Neural cell (in vitro differentiated cells): ENCODE measurements around the gene SCAI. TPM values are rescaled to one million over a fixed set of nuclear protein-coding genes. Genes with fewer than 3 reads are reported as not detected.

Experiments used
- H2AFZ ChIP-seq: fragments of 200-600, 300-800 bp; sonication (generic), shearing (Covaris generic); 2 replicates; pipeline ENCODE4 v1.6.0; 2014; ENCODE audit warnings: low read depth, mild to moderate bottlenecking, antibody characterized with exemption, low read length, moderate library complexity
- H3F3A ChIP-seq: fragments of 200-600 bp; shearing (Covaris generic); 2 replicates; pipeline ENCODE4 v1.6.1; 2016; ENCODE audit warnings: mild to moderate bottlenecking, moderate library complexity, mixed read lengths, antibody characterized with exemption, low read length; ENCODE audit not compliant: insufficient read depth, poor library complexity, severe bottlenecking
- H3K27ac ChIP-seq: fragments of 200-600, 300-800 bp; sonication (generic), shearing (Covaris generic); 2 replicates; pipeline ENCODE4 v1.5.1; 2014; ENCODE audit warnings: mild to moderate bottlenecking, low read length, moderate library complexity
- H3K27me3 ChIP-seq: fragments of 300-800, 200-600 bp; sonication (generic), shearing (Covaris generic); 2 replicates; pipeline ENCODE4 v1.6.0; 2014; ENCODE audit warnings: mild to moderate bottlenecking, low read depth, low read length, moderate library complexity; ENCODE audit not compliant: insufficient read depth
- H3K36me3 ChIP-seq: fragments of 300-800, 200-600 bp; sonication (generic), shearing (Covaris generic); 2 replicates; pipeline ENCODE4 v1.5.1; 2014; ENCODE audit warnings: mild to moderate bottlenecking, antibody characterized with exemption, low read length, moderate library complexity; ENCODE audit not compliant: insufficient read depth
- H3K4me2 ChIP-seq: fragments of 300-800, 200-600 bp; sonication (generic), shearing (Covaris generic); 2 replicates; pipeline ENCODE4 v1.6.0; 2014; ENCODE audit warnings: mild to moderate bottlenecking, low read length
- H3K4me3 ChIP-seq: fragments of 300-800, 200-600 bp; sonication (generic), shearing (Covaris generic); 2 replicates; pipeline ENCODE4 v1.5.1; 2014; ENCODE audit warnings: mild to moderate bottlenecking, low read length, moderate library complexity
- H3K79me2 ChIP-seq: fragments of 200-600 bp; shearing (Covaris generic); replicated peaks from 2 replicates; pipeline ENCODE4 v1.6.0; 2014; ENCODE audit warnings: mild to moderate bottlenecking, low read length, moderate library complexity; ENCODE audit not compliant: insufficient read depth
- H3K9ac ChIP-seq: fragments of 300-800, 200-600 bp; sonication (generic), shearing (Covaris generic); 2 replicates; pipeline ENCODE4 v1.6.1; 2016; ENCODE audit warnings: mild to moderate bottlenecking, low read length, mixed read lengths
- H3K9me2 ChIP-seq: fragments of 200-600 bp; shearing (Covaris generic); 2 replicates; pipeline ENCODE4 v1.6.1; 2016; ENCODE audit warnings: mild to moderate bottlenecking, low read length, mixed read lengths; ENCODE audit not compliant: insufficient read depth
- H3K9me3 ChIP-seq: fragments of 200-600, 300-800 bp; sonication (generic), shearing (Covaris generic); 2 replicates; pipeline ENCODE4 v1.6.1; 2016; ENCODE audit warnings: mild to moderate bottlenecking, mixed run types, low read length, moderate library complexity, mixed read lengths
- H4K20me1 ChIP-seq: fragments of 200-600 bp; shearing (Covaris generic); 2 replicates; pipeline ENCODE4 v1.6.1; 2016; ENCODE audit warnings: mild to moderate bottlenecking, mixed run types; ENCODE audit not compliant: insufficient read depth
- EP300 ChIP-seq: fragments of 450-650 bp; conservative IDR thresholded peaks from 2 replicates; pipeline ENCODE4 v1.6.1; 2014; ENCODE audit warnings: antibody characterized with exemption, mild to moderate bottlenecking, moderate library complexity; ENCODE audit not compliant: poor library complexity, severe bottlenecking
- EZH2 ChIP-seq: fragments of 200-600, 300-800 bp; shearing (Covaris generic), sonication (generic); IDR thresholded peaks from 2 replicates; pipeline ENCODE4 v1.6.1; 2014; ENCODE audit warnings: antibody characterized with exemption, low read length, borderline replicate concordance, mild to moderate bottlenecking; ENCODE audit not compliant: insufficient read depth, poor library complexity, severe bottlenecking
- MXI1 ChIP-seq: fragments of 450-650 bp; conservative IDR thresholded peaks from 2 replicates; pipeline ENCODE4 v1.6.1; 2014; ENCODE audit warnings: antibody characterized with exemption, mild to moderate bottlenecking; ENCODE audit not compliant: poor library complexity, severe bottlenecking
- POLR2AphosphoS5 ChIP-seq: IDR thresholded peaks from 2 replicates; pipeline ENCODE4 v1.6.1; 2012
- RAD21 ChIP-seq: fragments of 450-650 bp; conservative IDR thresholded peaks from 2 replicates; pipeline ENCODE4 v1.6.1; 2014; ENCODE audit warnings: antibody characterized with exemption, mild to moderate bottlenecking, moderate library complexity
- SMC3 ChIP-seq: fragments of 450-650 bp; conservative IDR thresholded peaks from 2 replicates; pipeline ENCODE4 v1.6.1; 2014; ENCODE audit warnings: antibody characterized with exemption, mild to moderate bottlenecking, moderate library complexity; ENCODE audit not compliant: poor library complexity
- TAF1 ChIP-seq: IDR thresholded peaks from 2 replicates; pipeline ENCODE4 v1.6.1; 2012; ENCODE audit warnings: low read depth
- polyA plus RNA-seq: library from polyadenylated mRNA; depleted of rRNA; stranded (reverse); fragments of >200 nt; gene quantifications from 2 replicates; pipeline ENCODE4 v1.2.3, GENCODE V29; 2014
- TF ChIP-seq, protein P1 (sequence below): fragments of 450-650 bp; IDR thresholded peaks from 2 replicates; pipeline ENCODE4 v1.5.1; 2014; ENCODE audit warnings: antibody characterized with exemption, mild to moderate bottlenecking, moderate library complexity; ENCODE audit not compliant: poor library complexity, severe bottlenecking
- TF ChIP-seq, protein P2 (sequence below): IDR thresholded peaks from 2 replicates; pipeline ENCODE4 v1.6.1; 2012; ENCODE audit warnings: borderline replicate concordance

SCAI gene
- polyA plus RNA-seq, 1 donor from 2014 or later: 43.2 TPM

DNA sequence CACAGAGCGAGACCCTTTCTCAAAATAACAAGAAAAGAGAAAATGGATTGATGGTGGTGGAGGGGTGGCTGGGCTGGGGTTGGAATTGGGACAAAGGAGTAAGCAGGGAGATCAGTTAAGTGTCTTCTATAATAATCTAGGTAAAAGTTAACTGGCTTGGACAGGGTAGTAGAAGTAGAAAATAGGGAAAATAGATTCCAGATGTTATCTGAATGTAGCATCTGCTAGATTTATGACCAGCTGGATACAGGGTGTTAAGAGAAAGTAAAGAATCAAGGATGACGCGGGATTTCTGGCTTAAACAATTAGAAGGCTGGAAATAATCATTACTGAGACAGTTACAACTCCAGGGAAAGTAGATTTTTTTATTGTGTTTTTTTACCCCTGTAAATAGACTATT, 33.3 kb upstream of the SCAI start:
- Histone ChIP-seq H2AFZ (no peak overlapping the region), H3K4me3 (no peak overlapping the region), H3K9ac (no peak overlapping the region), H3K27ac (no peak overlapping the region), H3K27me3 (no peaks in the 10 kb centered on the region), H3K36me3 (no peaks in the 10 kb centered on the region), H3K79me2 (peaks cover 55% of the 10 kb centered on the region), H4K20me1 (no peaks in the 10 kb centered on the region), H3K4me2 (no peak overlapping the region), H3K9me3 (no peaks in the 10 kb centered on the region), H3K9me2 (no peaks in the 10 kb centered on the region), H3F3A (no peaks in the 10 kb centered on the region)
- TF ChIP-seq, protein P1, sequence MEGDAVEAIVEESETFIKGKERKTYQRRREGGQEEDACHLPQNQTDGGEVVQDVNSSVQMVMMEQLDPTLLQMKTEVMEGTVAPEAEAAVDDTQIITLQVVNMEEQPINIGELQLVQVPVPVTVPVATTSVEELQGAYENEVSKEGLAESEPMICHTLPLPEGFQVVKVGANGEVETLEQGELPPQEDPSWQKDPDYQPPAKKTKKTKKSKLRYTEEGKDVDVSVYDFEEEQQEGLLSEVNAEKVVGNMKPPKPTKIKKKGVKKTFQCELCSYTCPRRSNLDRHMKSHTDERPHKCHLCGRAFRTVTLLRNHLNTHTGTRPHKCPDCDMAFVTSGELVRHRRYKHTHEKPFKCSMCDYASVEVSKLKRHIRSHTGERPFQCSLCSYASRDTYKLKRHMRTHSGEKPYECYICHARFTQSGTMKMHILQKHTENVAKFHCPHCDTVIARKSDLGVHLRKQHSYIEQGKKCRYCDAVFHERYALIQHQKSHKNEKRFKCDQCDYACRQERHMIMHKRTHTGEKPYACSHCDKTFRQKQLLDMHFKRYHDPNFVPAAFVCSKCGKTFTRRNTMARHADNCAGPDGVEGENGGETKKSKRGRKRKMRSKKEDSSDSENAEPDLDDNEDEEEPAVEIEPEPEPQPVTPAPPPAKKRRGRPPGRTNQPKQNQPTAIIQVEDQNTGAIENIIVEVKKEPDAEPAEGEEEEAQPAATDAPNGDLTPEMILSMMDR: no peak
- TF ChIP-seq, protein P2, sequence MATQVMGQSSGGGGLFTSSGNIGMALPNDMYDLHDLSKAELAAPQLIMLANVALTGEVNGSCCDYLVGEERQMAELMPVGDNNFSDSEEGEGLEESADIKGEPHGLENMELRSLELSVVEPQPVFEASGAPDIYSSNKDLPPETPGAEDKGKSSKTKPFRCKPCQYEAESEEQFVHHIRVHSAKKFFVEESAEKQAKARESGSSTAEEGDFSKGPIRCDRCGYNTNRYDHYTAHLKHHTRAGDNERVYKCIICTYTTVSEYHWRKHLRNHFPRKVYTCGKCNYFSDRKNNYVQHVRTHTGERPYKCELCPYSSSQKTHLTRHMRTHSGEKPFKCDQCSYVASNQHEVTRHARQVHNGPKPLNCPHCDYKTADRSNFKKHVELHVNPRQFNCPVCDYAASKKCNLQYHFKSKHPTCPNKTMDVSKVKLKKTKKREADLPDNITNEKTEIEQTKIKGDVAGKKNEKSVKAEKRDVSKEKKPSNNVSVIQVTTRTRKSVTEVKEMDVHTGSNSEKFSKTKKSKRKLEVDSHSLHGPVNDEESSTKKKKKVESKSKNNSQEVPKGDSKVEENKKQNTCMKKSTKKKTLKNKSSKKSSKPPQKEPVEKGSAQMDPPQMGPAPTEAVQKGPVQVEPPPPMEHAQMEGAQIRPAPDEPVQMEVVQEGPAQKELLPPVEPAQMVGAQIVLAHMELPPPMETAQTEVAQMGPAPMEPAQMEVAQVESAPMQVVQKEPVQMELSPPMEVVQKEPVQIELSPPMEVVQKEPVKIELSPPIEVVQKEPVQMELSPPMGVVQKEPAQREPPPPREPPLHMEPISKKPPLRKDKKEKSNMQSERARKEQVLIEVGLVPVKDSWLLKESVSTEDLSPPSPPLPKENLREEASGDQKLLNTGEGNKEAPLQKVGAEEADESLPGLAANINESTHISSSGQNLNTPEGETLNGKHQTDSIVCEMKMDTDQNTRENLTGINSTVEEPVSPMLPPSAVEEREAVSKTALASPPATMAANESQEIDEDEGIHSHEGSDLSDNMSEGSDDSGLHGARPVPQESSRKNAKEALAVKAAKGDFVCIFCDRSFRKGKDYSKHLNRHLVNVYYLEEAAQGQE: no peak
- TF ChIP-seq TAF1 (no peak), SMC3 (no peak), EZH2 (no peak), EP300 (no peak), MXI1 (no peak), RAD21 (no peak), POLR2AphosphoS5 (no peak)

DNA sequence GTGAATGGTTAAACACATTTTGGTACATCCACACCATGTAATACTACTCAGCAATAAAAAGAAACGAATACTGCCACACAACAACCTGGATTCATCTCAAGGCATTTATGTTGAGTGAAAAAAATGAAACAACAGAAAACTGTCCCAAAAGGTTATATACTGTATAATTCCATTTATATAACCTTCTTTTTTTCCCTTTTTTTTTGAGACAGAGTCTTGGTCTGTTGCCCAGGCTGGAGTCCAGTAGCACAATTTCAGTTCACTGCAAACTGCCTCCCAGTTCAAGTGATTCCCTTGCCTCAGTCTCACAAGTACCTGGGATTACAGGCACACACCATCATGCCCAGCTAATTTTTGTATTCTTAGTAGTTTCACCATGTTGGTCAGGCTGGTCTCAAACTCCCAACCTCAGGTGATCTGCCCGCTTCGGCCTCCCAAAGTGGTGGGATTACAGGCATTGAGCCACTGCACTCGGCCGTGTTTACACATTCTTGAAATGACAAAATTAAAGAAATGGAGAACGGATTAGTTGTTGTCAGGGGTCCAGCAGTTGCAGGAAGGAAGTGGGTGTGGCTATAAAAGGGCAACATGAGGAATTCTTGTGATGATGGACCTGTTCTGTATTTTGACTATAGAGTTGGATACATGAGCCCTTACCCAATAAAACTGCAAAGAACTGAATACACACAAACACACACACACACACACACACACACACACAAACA, 28.9 kb upstream of the SCAI start:
- no peaks in the 10 kb centered on the region for H3K36me3 ChIP-seq
- H3K9me3 ChIP-seq: no peaks in the 10 kb centered on the region
- H3K27ac ChIP-seq: no peak overlapping the region
- no peaks in the 10 kb centered on the region for H3K9me2 ChIP-seq
- no peak overlapping the region for H3K4me2 ChIP-seq
- no peaks in the 10 kb centered on the region for H3K27me3 ChIP-seq
- no peaks in the 10 kb centered on the region for H4K20me1 ChIP-seq
- no peak overlapping the region for H2AFZ ChIP-seq
- no peak for TF ChIP-seq SMC3
- TF ChIP-seq, protein P2: no peak
- no peak for TF ChIP-seq TAF1
- TF ChIP-seq MXI1: no peak
- no peak for TF ChIP-seq POLR2AphosphoS5
- no peak overlapping the region for H3K9ac ChIP-seq
- no peak overlapping the region for H3K4me3 ChIP-seq
- no peaks in the 10 kb centered on the region for H3F3A ChIP-seq
- H3K79me2 ChIP-seq: peaks cover 28% of the 10 kb centered on the region
